GM12891 (cell line): ENCODE data around the gene DIP2C.

ENCODE experiments used
- DNase-seq: peaks from one replicate; pipeline ENCODE4 v3.0.0; 2011; ENCODE audit warnings: low spot score; ENCODE audit not compliant: insufficient read length
- FAIRE-seq: peaks from 2 replicates; lab custom pipeline; 2011; peaks lifted over from hg19 to GRCh38; lab: Jason Lieb, UNC
- PAX5 ChIP-seq: IDR thresholded peaks from 2 replicates; pipeline ENCODE4 v1.6.1; 2011; ENCODE audit warnings: low read length, moderate library complexity, mild to moderate bottlenecking; ENCODE audit not compliant: insufficient read depth, severe bottlenecking
- POLR2A ChIP-seq: IDR thresholded peaks from 2 replicates; pipeline ENCODE4 v1.6.1; 2011; ENCODE audit warnings: low read depth, low read length, control low read depth
- POLR2AphosphoS5 ChIP-seq: IDR thresholded peaks from 2 replicates; pipeline ENCODE4 v1.6.1; 2011; ENCODE audit warnings: low read depth, low read length, control low read depth
- POU2F2 ChIP-seq: IDR thresholded peaks from 2 replicates; pipeline ENCODE4 v1.6.1; 2011; ENCODE audit warnings: low read depth, mild to moderate bottlenecking, control low read depth, low read length, moderate library complexity
- SPI1 ChIP-seq: IDR thresholded peaks from 2 replicates; pipeline ENCODE4 v1.6.1; 2011; ENCODE audit warnings: low read depth, low read length, control low read depth
- TAF1 ChIP-seq: IDR thresholded peaks from 2 replicates; pipeline ENCODE4 v1.6.1; 2011; ENCODE audit warnings: low read depth, low read length, control low read depth

Gene DIP2C

GRCh38 chr10:420154-421121 lies 269.0 kb downstream of the DIP2C start:
- FAIRE-seq (no peak), DNase-seq (no peak)
- TF ChIP-seq POLR2A (no peak), POU2F2 (no peak), SPI1 (no peak), TAF1 (no peak), POLR2AphosphoS5 (no peak), PAX5 (no peak)

GRCh38 chr10:418894-419293 lies 270.6 kb downstream of the DIP2C start:
- TF ChIP-seq PAX5 (no peak), TAF1 (no peak), POLR2AphosphoS5 (no peak), POU2F2 (no peak), POLR2A (no peak), SPI1 (no peak)
- FAIRE-seq (no peak), DNase-seq (no peak)

- FAIRE-seq (no peak), DNase-seq (no peak)
- TF ChIP-seq POLR2A (no peak), PAX5 (no peak), POLR2AphosphoS5 (no peak), POU2F2 (no peak), TAF1 (no peak)
Observed at GRCh38 chr10:418226-418625, 271.2 kb downstream of the DIP2C start.

- TF ChIP-seq POLR2AphosphoS5 (no peak), SPI1 (no peak), POLR2A (no peak), PAX5 (no peak), POU2F2 (no peak), TAF1 (no peak)
- no peak for FAIRE-seq
- no peak for DNase-seq
Observed at GRCh38 chr10:416091-416515, 273.4 kb downstream of the DIP2C start.

- TF ChIP-seq POU2F2 (no peak), SPI1 (no peak), TAF1 (no peak), POLR2A (no peak), PAX5 (no peak), POLR2AphosphoS5 (no peak)
- DNase-seq (no peak), FAIRE-seq (no peak)
Observed at GRCh38 chr10:413662-414071, 275.8 kb downstream of the DIP2C start.

- DNase-seq = no peak
- FAIRE-seq = no peak
- TF ChIP-seq POLR2A = no peak
- no peak for TF ChIP-seq POU2F2
- no peak for TF ChIP-seq PAX5
- no peak for TF ChIP-seq SPI1
- TF ChIP-seq TAF1 = no peak
- TF ChIP-seq POLR2AphosphoS5 = no peak
Observed at GRCh38 chr10:412109-412508, 277.4 kb downstream of the DIP2C start.

GRCh38 chr10:411603-412002 lies 277.9 kb downstream of the DIP2C start:
- no peak for FAIRE-seq
- DNase-seq = no peak
- no peak for TF ChIP-seq SPI1
- no peak for TF ChIP-seq PAX5
- no peak for TF ChIP-seq TAF1
- no peak for TF ChIP-seq POLR2A
- TF ChIP-seq POLR2AphosphoS5 = no peak
- no peak for TF ChIP-seq POU2F2

- no peak for TF ChIP-seq POLR2A
- TF ChIP-seq POLR2AphosphoS5 = no peak
- no peak for TF ChIP-seq POU2F2
- no peak for TF ChIP-seq TAF1
- TF ChIP-seq SPI1 = no peak
- TF ChIP-seq PAX5 = no peak
- no peak for DNase-seq
- FAIRE-seq = no peak
Observed at GRCh38 chr10:409408-410040, 279.9 kb downstream of the DIP2C start.

- DNase-seq (no peak), FAIRE-seq (no peak)
- TF ChIP-seq POLR2A (no peak), PAX5 (no peak), POU2F2 (no peak), POLR2AphosphoS5 (no peak), SPI1 (no peak), TAF1 (no peak)
Observed at GRCh38 chr10:408236-408635, 281.2 kb downstream of the DIP2C start.
